ENCODE measurements around the gene ZNF653. TPM values are rescaled to one million over a fixed set of nuclear protein-coding genes. Genes with fewer than 3 reads are reported as not detected.

Gene ZNF653
- total RNA-seq, 5 donors from 2014 or later (not counting 1 experiment from before 2014, with no cell fraction given) = 12.7 to 24.8 (median 22.2) TPM

- H3K27me3 ChIP-seq (replicated peaks in 1 of 2; ENCODE audit: control insufficient read depth in 2 of 2, extremely low read depth in 1 of 2, insufficient read depth in 2 of 2, low read length in 1 of 2) = peaks cover 0 to 39% of the 10 kb centered on the region in 2 experiments
- Mint-ChIP-seq H3K4me3 (no peak within 1 kb of the TSS), H3K4me1 (peaks cover 8 to 21% (median 15%) of the 10 kb centered on the region in 3 donors), H3K27ac (no peak within 1 kb of the TSS), H3K36me3 (no peaks in the 10 kb centered on the region), H3K27me3 (peaks cover 22 to 24% of the 10 kb centered on the region in 2 donors), H3K9me3 (no peaks in the 10 kb centered on the region)
- H3K36me3 ChIP-seq (ENCODE audit: control insufficient read depth in 2 of 2, extremely low read depth in 1 of 2, insufficient read depth in 1 of 2, low read length in 1 of 2) = no peaks in the 10 kb centered on the region
- peaks cover 0 to 15% of the 10 kb centered on the region in 2 experiments for H3K4me1 ChIP-seq (ENCODE audit: control insufficient read depth in 1 of 2, extremely low read depth in 1 of 2, insufficient read depth in 2 of 2, low read length in 2 of 2)
- H3K27ac ChIP-seq (ENCODE audit: low read length) = no peak within 1 kb of the TSS
- DNase-seq = no peak
- no peaks in the 10 kb centered on the region for H3K9me3 ChIP-seq
- ATAC-seq (replicated peaks in 1 of 4) = no peak
- POLR2A ChIA-PET = no interaction called here
- 44% methylated on average over 6 of the region's 21 CpGs for WGBS (ENCODE audit: insufficient coverage)
- H3K4me3 ChIP-seq (ENCODE audit: control insufficient read depth in 1 of 2, extremely low read depth in 1 of 2, low read length in 1 of 2) = no peak within 1 kb of the TSS
- CTCF ChIA-PET = no interaction called here
Observed at GRCh38 chr19:11538232-11539036, 32.8 kb upstream of the ZNF653 start, which contains the start of gene CNN1. Gene CNN1 (plus strand): TSS chr19:11538851. CDS start chr19:11538928, 77 bp downstream.

- ATAC-seq (replicated peaks in 1 of 4) (peak; percentile 85 to 89 (median 87)), DNase-seq (peak; percentile 40 to 88 (median 68))
- Histone ChIP-seq H3K27ac (ENCODE audit: low read length) (peak overlapping the region; percentile 49), H3K4me3 (ENCODE audit: control insufficient read depth in 1 of 2, extremely low read depth in 1 of 2, low read length in 1 of 2) (peak overlapping the region; percentile 29 to 46), H3K36me3 (ENCODE audit: control insufficient read depth in 2 of 2, extremely low read depth in 1 of 2, insufficient read depth in 1 of 2, low read length in 1 of 2) (no peaks in the 10 kb centered on the region), H3K9me3 (no peaks in the 10 kb centered on the region), H3K27me3 (replicated peaks in 1 of 2; ENCODE audit: control insufficient read depth in 2 of 2, extremely low read depth in 1 of 2, insufficient read depth in 2 of 2, low read length in 1 of 2) (peaks cover 0 to 33% of the 10 kb centered on the region in 2 experiments), H3K4me1 (ENCODE audit: control insufficient read depth in 1 of 2, extremely low read depth in 1 of 2, insufficient read depth in 2 of 2, low read length in 2 of 2) (peaks cover 0 to 15% of the 10 kb centered on the region in 2 experiments)
- ChIA-PET CTCF (interaction anchor here (0.5 to 1.0 kb wide), 11 partner anchors 13 to 1709 kb away, joined by 3 to 5 read pairs (median 3); partner anchors contain the start of genes ELOF1 (in 1 of the 2) and UBL5 (in 1 of the 2)), POLR2A (interaction anchor here (0.6 kb wide), 2 partner anchors 22 to 151 kb away, joined by 4 read pairs; no protein-coding TSS in a partner anchor)
- H3K27me3 Mint-ChIP-seq = peaks cover 16 to 18% of the 10 kb centered on the region in 2 donors
- H3K4me3 Mint-ChIP-seq = peak overlapping the region; percentile 48 to 81 (median 61)
- 10% methylated on average over 36 of the region's 54 CpGs for whole genome bisulfite sequencing (ENCODE audit: insufficient coverage)
- no peaks in the 10 kb centered on the region for H3K36me3 Mint-ChIP-seq
- peaks cover 12 to 21% (median 21%) of the 10 kb centered on the region in 3 donors for H3K4me1 Mint-ChIP-seq
- peak overlapping the region in 1 of 2 donors; percentile 68 for H3K27ac Mint-ChIP-seq
- H3K9me3 Mint-ChIP-seq = no peaks in the 10 kb centered on the region
Observed at GRCh38 chr19:11535792-11536595, 30.4 kb upstream of the ZNF653 start.

GRCh38 chr19:11534948-11535347 lies 29.3 kb upstream of the ZNF653 start:
- Mint-ChIP-seq H3K9me3 (no peaks in the 10 kb centered on the region), H3K36me3 (no peaks in the 10 kb centered on the region), H3K27me3 (peaks cover 10 to 13% of the 10 kb centered on the region in 2 donors), H3K4me3 (peak overlapping the region in 2 of 3 donors; percentile 48 to 81), H3K4me1 (peaks cover 12 to 21% (median 21%) of the 10 kb centered on the region in 3 donors), H3K27ac (no peak overlapping the region)
- ChIA-PET POLR2A (interaction anchor here in 1 of 2 donors (0.6 kb wide), 1 partner anchor 150 kb away, joined by 4 read pairs; no protein-coding TSS in a partner anchor), CTCF (interaction anchor here in 1 of 2 donors (0.6 kb wide), 1 partner anchor 38 kb away, joined by 4 read pairs; no protein-coding TSS in a partner anchor)
- 71% methylated on average over 2 of the region's 5 CpGs for WGBS (ENCODE audit: insufficient coverage)
- peaks cover 0 to 22% of the 10 kb centered on the region in 2 experiments for H3K27me3 ChIP-seq (replicated peaks in 1 of 2; ENCODE audit: control insufficient read depth in 2 of 2, extremely low read depth in 1 of 2, insufficient read depth in 2 of 2, low read length in 1 of 2)
- no peak for DNase-seq
- no peaks in the 10 kb centered on the region for H3K9me3 ChIP-seq
- no peaks in the 10 kb centered on the region for H3K36me3 ChIP-seq (ENCODE audit: control insufficient read depth in 2 of 2, extremely low read depth in 1 of 2, insufficient read depth in 1 of 2, low read length in 1 of 2)
- no peak overlapping the region for H3K27ac ChIP-seq (ENCODE audit: low read length)
- ATAC-seq (replicated peaks in 1 of 4) = no peak
- peaks cover 0 to 15% of the 10 kb centered on the region in 2 experiments for H3K4me1 ChIP-seq (ENCODE audit: control insufficient read depth in 1 of 2, extremely low read depth in 1 of 2, insufficient read depth in 2 of 2, low read length in 2 of 2)
- no peak overlapping the region for H3K4me3 ChIP-seq (ENCODE audit: control insufficient read depth in 1 of 2, extremely low read depth in 1 of 2, low read length in 1 of 2)

GRCh38 chr19:11534538-11534937 lies 28.9 kb upstream of the ZNF653 start:
- Mint-ChIP-seq H3K4me1 (peaks cover 12 to 21% (median 21%) of the 10 kb centered on the region in 3 donors), H3K4me3 (peak overlapping the region in 1 of 3 donors; percentile 81), H3K27ac (no peak overlapping the region), H3K36me3 (no peaks in the 10 kb centered on the region), H3K9me3 (no peaks in the 10 kb centered on the region), H3K27me3 (peaks cover 10 to 13% of the 10 kb centered on the region in 2 donors)
- Histone ChIP-seq H3K9me3 (no peaks in the 10 kb centered on the region), H3K4me3 (ENCODE audit: control insufficient read depth in 1 of 2, extremely low read depth in 1 of 2, low read length in 1 of 2) (no peak overlapping the region), H3K4me1 (ENCODE audit: control insufficient read depth in 1 of 2, extremely low read depth in 1 of 2, insufficient read depth in 2 of 2, low read length in 2 of 2) (peaks cover 0 to 13% of the 10 kb centered on the region in 2 experiments), H3K36me3 (ENCODE audit: control insufficient read depth in 2 of 2, extremely low read depth in 1 of 2, insufficient read depth in 1 of 2, low read length in 1 of 2) (no peaks in the 10 kb centered on the region), H3K27me3 (replicated peaks in 1 of 2; ENCODE audit: control insufficient read depth in 2 of 2, extremely low read depth in 1 of 2, insufficient read depth in 2 of 2, low read length in 1 of 2) (peaks cover 0 to 18% of the 10 kb centered on the region in 2 experiments), H3K27ac (ENCODE audit: low read length) (no peak overlapping the region)
- no peak for ATAC-seq (replicated peaks in 1 of 4)
- 50% methylated on average over 1 of the region's 1 CpG for WGBS (ENCODE audit: insufficient coverage)
- no peak for DNase-seq
- ChIA-PET CTCF (no interaction called here), POLR2A (no interaction called here)

GRCh38 chr19:11530432-11530831 lies 24.8 kb upstream of the ZNF653 start:
- Histone ChIP-seq H3K9me3 (no peaks in the 10 kb centered on the region), H3K27ac (ENCODE audit: low read length) (no peak overlapping the region), H3K4me1 (ENCODE audit: control insufficient read depth in 1 of 2, extremely low read depth in 1 of 2, insufficient read depth in 2 of 2, low read length in 2 of 2) (peaks cover 6 to 20% of the 10 kb centered on the region in 2 experiments), H3K27me3 (replicated peaks in 1 of 2; ENCODE audit: control insufficient read depth in 2 of 2, extremely low read depth in 1 of 2, insufficient read depth in 2 of 2, low read length in 1 of 2) (no peaks in the 10 kb centered on the region), H3K4me3 (ENCODE audit: control insufficient read depth in 1 of 2, extremely low read depth in 1 of 2, low read length in 1 of 2) (no peak overlapping the region), H3K36me3 (ENCODE audit: control insufficient read depth in 2 of 2, extremely low read depth in 1 of 2, insufficient read depth in 1 of 2, low read length in 1 of 2) (peaks cover 0 to 4% of the 10 kb centered on the region in 2 donors)
- Mint-ChIP-seq H3K9me3 (no peaks in the 10 kb centered on the region), H3K4me3 (no peak overlapping the region), H3K27me3 (no peaks in the 10 kb centered on the region), H3K36me3 (peaks cover 5% of the 10 kb centered on the region), H3K27ac (no peak overlapping the region), H3K4me1 (peaks cover 22 to 31% (median 29%) of the 10 kb centered on the region in 3 donors)
- no peak for ATAC-seq (replicated peaks in 1 of 4)
- CTCF ChIA-PET = no interaction called here
- WGBS (ENCODE audit: insufficient coverage) = 36% methylated on average over 5 of the region's 9 CpGs
- POLR2A ChIA-PET = no interaction called here
- DNase-seq = peak in 6 of 35 experiments; percentile 7 to 40 (median 16)
